Calu3 (cell line): Measurements from ENCODE around the gene DIS3L2. TPM values are rescaled to one million over a fixed set of nuclear protein-coding genes. Genes with fewer than 3 reads are reported as not detected.
"Not testable (repeated sequence)": the region's sequence is repeated elsewhere in the genome, so short reads cannot be mapped to it uniquely, and the experiment has no call there.

Experiments used
- BruUV-seq: library from RNA; stranded (reverse); fragments of 400-500 nt; replicated peaks from 2 replicates; lab custom pipeline; 2021; lab: Mats Ljungman, UMichigan
- CTCF ChIA-PET: fragments of 300-600 bp; sonication (Branson Sonifier 250); formaldehyde crosslinking; loops from one replicate; lab custom pipeline; 2022; ENCODE audit warnings: antibody characterized with exemption; lab: Charles Lee
- DNase-seq: peaks from one replicate; pipeline ENCODE4 v3.0.0; 2022
- H3K27ac Mint-ChIP-seq: one replicate; pipeline ENCODE4 v1.8.0; 2022; ENCODE audit warnings: mixed read lengths; ENCODE audit not compliant: unreplicated experiment
- H3K27me3 Mint-ChIP-seq: one replicate; pipeline ENCODE4 v1.8.0; 2022; ENCODE audit warnings: mixed read lengths; ENCODE audit not compliant: unreplicated experiment
- H3K36me3 Mint-ChIP-seq: one replicate; pipeline ENCODE4 v1.8.0; 2022; ENCODE audit warnings: mild to moderate bottlenecking, moderate library complexity, mixed read lengths; ENCODE audit not compliant: insufficient read depth, unreplicated experiment
- H3K4me1 Mint-ChIP-seq: one replicate; pipeline ENCODE4 v1.8.0; 2022; ENCODE audit warnings: mild to moderate bottlenecking, low read depth, mixed read lengths; ENCODE audit not compliant: unreplicated experiment
- H3K4me3 Mint-ChIP-seq: one replicate; pipeline ENCODE4 v1.8.0; 2022; ENCODE audit warnings: mild to moderate bottlenecking, low read depth, moderate library complexity, mixed read lengths; ENCODE audit not compliant: unreplicated experiment
- H3K9me3 Mint-ChIP-seq: one replicate; pipeline ENCODE4 v1.8.0; 2022; ENCODE audit warnings: low read depth, mixed read lengths; ENCODE audit not compliant: unreplicated experiment
- CTCF ChIP-seq: fragments of 200-600 bp; IDR thresholded peaks from one replicate; pipeline ENCODE4 v1.8.0; 2022; ENCODE audit warnings: antibody characterized with exemption; ENCODE audit not compliant: unreplicated experiment
- intact Hi-C: fragments of 100-400 bp; cut with micrococcal nuclease; formaldehyde crosslinking; loops from one replicate; pipeline ENCODE4 v1.10.0; 2022; ENCODE audit not compliant: unreplicated experiment
- total RNA-seq: library from RNA; stranded (reverse); gene quantifications from 2 replicates; pipeline ENCODE4 v1.2.3, GENCODE V29; 2022

DIS3L2 gene
- total RNA-seq, 1 experiment from 2014 or later, result 46.0 TPM

- peaks cover 2% of the 10 kb centered on the region for H3K9me3 Mint-ChIP-seq
These were observed 348.1 kb downstream of the DIS3L2 start for GRCh38 chr2:232309592-232309991.

DNA sequence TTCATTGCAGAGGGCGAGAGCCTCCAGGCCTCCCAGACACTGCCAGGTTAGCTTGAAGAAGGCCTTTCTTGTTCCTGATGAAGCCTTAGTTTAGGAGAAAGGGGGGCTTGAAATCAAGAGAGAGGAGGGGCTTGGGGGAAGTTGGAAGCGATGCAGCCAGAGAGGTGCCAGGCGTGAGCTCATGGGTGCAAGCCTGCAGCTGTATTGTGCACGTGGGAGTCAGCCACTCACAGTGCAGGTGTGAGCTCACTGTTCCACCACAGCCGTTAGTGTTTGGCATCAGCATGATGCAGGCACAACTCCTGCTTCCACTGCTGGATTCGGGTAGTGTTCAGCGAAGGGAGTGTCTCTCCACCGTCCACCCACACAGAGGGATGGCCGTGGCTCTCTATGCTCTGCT is 348.6 kb downstream of the DIS3L2 start:
- Mint-ChIP-seq H3K4me3 (no peak overlapping the region), H3K36me3 (peaks cover 5% of the 10 kb centered on the region), H3K9me3 (peaks cover 2% of the 10 kb centered on the region), H3K4me1 (no peaks in the 10 kb centered on the region), H3K27ac (no peak overlapping the region), H3K27me3 (no peaks in the 10 kb centered on the region)
- no TSS peak for BruUV-seq
- TF ChIP-seq CTCF, result no peak
- CTCF ChIA-PET, result interaction anchor here (0.6 to 1.2 kb wide), 2 partner anchors 9 to 458 kb away, joined by 3 read pairs; no protein-coding TSS in a partner anchor
- DNase-seq, result no peak
- intact Hi-C loops, result no loop called here

More at GRCh38 chr2:232309592-232309991, 348.1 kb downstream of the DIS3L2 start:
- no peak for DNase-seq
- Mint-ChIP-seq H3K27ac (no peak overlapping the region), H3K4me1 (no peaks in the 10 kb centered on the region), H3K27me3 (no peaks in the 10 kb centered on the region), H3K36me3 (no peaks in the 10 kb centered on the region), H3K4me3 (no peak overlapping the region)
- CTCF ChIA-PET, result no interaction called here
- TF ChIP-seq CTCF, result no peak
- intact Hi-C loops, result no loop called here
- no TSS peak for BruUV-seq

DNA sequence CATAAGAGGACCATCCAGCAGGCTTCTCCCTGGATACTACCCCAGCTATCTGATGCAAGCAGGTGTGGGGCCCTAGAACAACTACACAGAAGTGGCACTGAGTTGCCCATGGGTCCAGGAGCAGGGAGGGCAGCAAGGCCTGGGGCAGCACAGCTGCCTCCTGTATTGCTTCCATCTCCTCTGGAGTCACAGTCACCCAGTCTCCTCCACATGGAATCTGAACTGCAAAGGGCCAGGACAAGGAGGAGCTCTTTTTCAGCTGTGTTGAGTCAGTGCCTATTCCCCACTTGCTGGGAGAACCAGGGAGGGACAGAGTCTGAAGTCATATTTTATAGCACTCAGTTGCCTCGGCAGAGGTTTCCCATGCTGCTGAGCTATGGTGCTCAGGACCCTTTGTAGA is 349.2 kb downstream of the DIS3L2 start:
- intact Hi-C loops, result no loop called here
- BruUV-seq, result no TSS peak
- no peak overlapping the region for H3K4me3 Mint-ChIP-seq
- peaks cover 5% of the 10 kb centered on the region for H3K36me3 Mint-ChIP-seq
- no peak for DNase-seq
- no peaks in the 10 kb centered on the region for H3K4me1 Mint-ChIP-seq
- CTCF ChIA-PET, result interaction anchor here (0.5 to 1.2 kb wide), 3 partner anchors 9 to 458 kb away, joined by 3 to 8 read pairs (median 3); no protein-coding TSS in a partner anchor
- H3K27ac Mint-ChIP-seq, result no peak overlapping the region
- no peak for TF ChIP-seq CTCF
- no peaks in the 10 kb centered on the region for H3K27me3 Mint-ChIP-seq
- peaks cover 2% of the 10 kb centered on the region for H3K9me3 Mint-ChIP-seq

- H3K27me3 Mint-ChIP-seq, BruUV-seq, H3K27ac Mint-ChIP-seq, CTCF ChIA-PET, DNase-seq, H3K4me3 Mint-ChIP-seq, H3K4me1 Mint-ChIP-seq, H3K9me3 Mint-ChIP-seq, H3K36me3 Mint-ChIP-seq, intact Hi-C loops: not testable (repeated sequence)
These were observed 352.1 kb downstream of the DIS3L2 start for GRCh38 chr2:232313645-232314044.
